Measurements from ENCODE around the gene PCSK9.

PCSK9 gene

GRCh38 chr1:55044617-55045397 lies 5.5 kb downstream of the PCSK9 start:
- no peak for DNase-seq

DNA sequence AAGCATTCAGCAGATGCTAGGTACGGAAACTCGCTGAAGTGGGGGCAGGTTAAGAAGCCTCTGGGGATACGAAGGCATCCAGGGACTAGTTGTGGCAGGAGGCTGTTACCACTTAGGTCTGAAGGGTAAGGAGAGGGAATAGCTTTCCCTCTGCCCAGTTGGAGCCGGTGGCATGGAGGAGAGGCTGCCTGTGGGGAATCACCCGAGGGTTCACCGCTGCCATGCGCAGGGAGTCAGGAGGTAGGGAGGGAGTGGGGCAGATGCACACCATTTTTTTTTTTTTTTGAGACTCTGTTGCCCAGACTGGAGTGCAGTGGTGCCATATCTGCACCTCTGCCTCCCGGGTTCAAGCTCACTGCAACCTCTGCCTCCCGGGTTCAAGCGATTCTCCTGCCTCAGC lies 6.1 kb downstream of the PCSK9 start:
- no peak for DNase-seq

GRCh38 chr1:55046871-55047270 lies 7.5 kb downstream of the PCSK9 start:
- DNase-seq: no peak

- no peak for DNase-seq
Measured at GRCh38 chr1:55047611-55048010, 8.3 kb downstream of the PCSK9 start.

DNA sequence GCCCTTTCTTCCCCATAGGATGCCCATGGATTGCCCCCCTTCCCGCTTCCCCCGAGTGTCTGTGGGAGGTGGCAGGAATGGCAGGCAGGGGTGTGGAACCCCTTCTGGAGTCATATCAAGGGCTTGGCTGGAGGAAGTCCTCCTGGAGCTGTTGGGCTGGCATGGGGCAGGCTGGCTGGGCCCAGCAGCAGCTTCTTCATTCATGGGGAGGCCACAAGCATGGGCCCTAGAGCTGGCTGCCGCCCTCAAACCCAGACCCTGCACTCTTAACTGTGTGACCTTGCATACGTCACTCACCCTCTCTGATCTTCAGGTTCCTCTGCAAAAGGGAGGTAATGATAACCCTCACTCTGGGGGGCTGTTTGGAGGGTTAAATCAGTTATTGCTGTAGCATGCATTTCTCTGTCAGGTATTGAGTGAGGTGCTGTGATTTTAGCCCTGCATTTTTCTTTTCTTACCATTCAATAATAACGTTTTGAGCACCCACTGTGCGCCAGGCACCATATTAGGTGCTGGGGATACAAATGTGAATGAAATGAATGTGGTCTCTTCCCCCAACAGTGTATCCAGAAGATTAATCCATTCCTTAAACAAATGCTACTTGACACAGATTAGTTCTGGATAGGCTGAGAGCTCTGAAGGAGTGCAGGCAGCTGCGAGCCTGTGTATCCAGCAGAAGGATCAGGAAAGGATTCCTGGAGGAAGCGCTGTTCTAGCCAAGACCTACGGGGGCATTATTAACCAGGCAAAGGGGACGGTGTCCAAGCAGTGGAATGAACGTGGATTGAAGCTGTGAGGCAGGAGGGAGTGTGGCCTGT lies 9.3 kb downstream of the PCSK9 start:
- no peak for DNase-seq

DNA sequence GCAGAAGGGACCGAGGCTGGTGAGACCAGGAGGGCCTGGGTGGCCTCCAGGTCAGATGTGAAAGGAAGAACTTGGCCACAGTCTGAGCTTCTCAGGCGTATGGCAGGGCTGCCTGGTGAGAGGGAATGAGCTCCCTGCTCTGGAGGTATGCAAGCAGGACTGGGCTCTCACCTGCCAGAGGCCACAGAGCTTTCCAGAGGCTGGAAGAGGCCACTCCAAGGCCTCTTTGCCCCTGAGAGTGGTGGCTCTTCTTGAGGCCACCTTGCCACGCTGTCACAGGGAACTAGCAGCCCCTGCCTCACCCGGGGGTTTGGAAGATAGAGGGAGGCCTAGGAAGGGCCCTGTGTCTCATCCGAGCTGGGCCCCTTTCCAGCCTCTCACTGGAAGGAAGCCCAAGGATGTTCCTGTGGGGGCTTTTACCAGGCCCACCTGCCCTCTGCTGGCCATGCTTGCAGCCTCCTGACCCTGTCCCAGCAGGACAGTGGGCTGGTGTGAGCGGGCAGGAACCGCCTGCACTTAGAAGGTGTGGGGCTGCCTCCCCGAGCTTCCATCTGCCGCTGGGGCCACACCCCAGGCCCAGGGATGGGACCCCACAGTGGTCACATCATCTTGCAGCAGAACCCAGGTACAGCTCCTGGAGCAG lies 10.0 kb downstream of the PCSK9 start:
- DNase-seq: no peak

DNA sequence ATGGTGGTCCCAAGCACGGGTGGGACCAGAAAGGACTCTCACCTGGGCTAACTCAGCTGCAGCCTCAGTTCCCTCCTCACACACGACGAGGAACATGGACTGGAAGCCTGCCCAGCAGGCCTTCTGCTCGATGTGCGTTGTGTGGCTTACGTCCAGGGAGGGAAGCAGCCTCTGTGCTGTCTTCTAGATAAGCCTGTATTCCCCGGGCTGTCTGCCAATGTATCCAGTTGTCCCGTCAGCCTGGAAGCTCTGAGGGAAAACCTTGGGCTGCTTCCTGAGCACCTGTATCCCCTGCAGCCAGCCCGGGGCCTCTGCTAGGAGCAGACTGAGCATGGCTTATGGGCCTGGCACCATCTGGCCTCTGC lies 10.5 kb downstream of the PCSK9 start:
- no peak for DNase-seq

GRCh38 chr1:55050283-55050682 lies 10.9 kb downstream of the PCSK9 start:
- DNase-seq: no peak

- no peak for DNase-seq
Measured at GRCh38 chr1:55051169-55051568, 11.8 kb downstream of the PCSK9 start.

DNA sequence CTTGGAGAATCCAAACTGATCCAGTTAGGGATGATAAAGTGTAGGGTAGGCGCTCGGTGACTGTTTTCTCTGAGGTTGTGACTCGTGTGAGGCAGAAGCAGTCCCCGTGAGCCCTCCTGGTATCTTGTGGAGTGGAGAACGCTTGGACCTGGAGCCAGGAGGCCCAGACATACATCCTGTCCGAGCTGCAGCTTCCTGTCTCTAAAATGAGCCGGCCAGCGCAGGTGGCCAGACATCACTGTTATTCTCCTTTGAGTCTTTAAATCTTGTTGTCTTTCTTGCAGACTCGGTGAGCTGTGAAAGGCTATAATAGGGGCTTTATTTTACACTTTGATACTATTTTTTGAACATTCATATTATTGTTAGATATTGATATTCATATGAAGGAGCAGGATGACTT lies 12.3 kb downstream of the PCSK9 start:
- no peak for DNase-seq

DNA sequence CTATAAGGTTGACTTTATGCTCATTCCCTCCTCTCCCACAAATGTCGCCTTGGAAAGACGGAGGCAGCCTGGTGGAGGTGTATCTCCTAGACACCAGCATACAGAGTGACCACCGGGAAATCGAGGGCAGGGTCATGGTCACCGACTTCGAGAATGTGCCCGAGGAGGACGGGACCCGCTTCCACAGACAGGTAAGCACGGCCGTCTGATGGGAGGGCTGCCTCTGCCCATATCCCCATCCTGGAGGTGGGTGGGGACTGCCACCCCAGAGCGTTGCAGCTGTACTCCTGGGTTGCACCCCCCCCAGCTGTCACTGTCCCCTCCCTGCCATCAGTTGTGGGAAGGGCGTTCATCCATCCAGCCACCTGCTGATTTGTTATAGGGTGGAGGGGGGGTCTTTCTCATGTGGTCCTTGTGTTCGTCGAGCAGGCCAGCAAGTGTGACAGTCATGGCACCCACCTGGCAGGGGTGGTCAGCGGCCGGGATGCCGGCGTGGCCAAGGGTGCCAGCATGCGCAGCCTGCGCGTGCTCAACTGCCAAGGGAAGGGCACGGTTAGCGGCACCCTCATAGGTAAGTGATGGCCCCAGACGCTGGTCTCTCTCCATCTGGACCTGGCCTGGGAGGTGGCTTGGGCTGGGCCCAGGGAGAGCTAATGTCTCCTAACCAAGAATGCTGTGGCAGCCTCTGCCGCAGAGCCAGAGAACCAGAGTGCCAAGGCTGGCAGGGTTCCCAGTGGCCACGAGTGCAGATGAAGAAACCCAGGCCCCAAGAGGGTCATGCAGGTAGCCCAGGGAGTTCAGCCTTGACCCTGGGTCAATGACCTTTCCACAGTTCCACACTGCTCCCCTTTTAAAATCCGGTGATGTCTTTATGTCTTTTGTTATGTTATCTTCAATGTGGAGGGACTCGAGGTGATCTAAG lies 13.1 kb downstream of the PCSK9 start:
- no peak for DNase-seq

GRCh38 chr1:55053265-55053954 lies 14.1 kb downstream of the PCSK9 start:
- no peak for DNase-seq

DNA sequence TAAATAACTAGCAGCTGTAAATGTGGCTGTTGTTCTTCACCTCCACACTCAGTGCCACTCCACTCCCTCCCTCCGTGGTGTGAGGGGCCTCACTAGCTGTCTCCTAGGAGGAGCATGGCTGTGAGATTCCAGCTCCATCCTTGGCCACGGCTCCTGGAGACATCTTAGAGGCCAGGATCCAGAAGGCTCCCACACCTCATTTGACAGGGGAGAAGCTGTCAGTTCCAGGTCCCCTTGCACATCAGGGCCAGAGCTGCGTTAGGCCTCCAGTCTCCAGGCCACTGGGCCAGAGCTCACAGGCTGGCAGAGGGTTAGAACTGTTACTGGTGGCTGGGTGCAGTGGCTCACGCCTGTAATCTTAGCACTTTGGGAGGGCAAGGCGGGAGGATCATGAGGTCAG lies 15.0 kb downstream of the PCSK9 start:
- no peak for DNase-seq

DNA sequence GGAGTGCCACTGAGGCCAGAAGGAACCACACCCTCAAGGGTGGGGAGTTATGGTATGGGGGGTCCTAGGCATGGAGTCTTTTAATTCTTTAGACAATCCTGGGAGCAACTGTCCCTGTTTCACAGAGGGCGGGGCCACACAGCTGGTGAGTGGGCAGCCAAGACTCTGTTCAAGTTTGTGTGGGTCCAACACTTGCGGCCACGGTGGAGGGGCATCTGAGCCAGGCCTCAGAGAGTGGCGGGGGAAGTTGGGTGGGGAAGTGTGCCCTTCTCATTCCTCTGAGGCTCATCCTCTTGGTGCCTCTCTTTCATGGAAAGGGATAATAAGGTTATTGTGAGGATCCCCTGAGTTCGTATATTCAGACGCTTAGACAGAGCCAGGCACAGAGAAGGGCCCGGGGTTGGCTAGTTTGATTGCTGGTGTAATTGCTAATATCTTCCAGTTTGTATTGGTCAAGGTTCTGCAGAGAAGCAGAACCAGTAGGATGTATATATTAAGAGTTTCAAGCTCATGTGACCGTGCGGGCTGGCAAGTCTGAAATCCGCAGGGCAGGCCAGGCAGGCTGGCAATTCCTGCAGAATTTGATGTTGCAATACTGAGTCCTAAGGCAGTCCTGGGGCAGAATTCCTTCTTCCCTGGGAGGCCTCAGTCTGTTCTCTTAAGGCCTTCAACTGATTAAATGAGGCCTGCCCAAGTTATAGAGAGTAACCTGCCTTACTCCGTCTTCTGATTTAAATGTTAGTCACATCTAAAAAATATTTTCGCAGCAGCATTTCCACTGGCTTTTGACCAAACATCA lies 15.9 kb downstream of the PCSK9 start:
- no peak for DNase-seq

GRCh38 chr1:55055951-55056631 lies 16.7 kb downstream of the PCSK9 start:
- no peak for DNase-seq

- no peak for DNase-seq
Measured at GRCh38 chr1:55056632-55056992, 17.3 kb downstream of the PCSK9 start.

DNA sequence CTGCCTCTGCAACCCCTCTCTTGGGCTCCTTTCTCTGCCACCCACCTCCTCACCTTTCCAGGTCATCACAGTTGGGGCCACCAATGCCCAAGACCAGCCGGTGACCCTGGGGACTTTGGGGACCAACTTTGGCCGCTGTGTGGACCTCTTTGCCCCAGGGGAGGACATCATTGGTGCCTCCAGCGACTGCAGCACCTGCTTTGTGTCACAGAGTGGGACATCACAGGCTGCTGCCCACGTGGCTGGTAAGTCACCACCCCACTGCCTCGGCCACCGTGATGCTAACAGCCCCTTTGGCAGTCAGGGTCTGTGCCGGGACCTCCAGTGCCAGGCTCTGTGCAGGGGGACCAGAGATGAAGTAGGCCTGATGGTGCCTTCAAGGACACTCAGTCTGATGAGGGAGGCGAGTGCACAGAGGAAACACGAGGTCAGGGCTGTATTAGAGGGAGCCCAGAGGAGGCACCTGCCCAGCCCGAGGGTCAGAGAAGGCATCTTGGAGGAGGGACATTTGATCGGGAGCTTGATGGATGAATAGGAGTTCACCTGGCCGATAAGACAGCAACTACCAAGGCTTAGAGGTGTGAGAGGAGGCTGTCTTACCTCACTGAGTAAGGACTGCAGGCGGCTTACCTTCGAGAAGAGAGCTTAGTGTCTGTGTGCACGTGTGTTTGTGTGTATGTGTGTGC lies 18.1 kb downstream of the PCSK9 start:
- no peak for DNase-seq

DNA sequence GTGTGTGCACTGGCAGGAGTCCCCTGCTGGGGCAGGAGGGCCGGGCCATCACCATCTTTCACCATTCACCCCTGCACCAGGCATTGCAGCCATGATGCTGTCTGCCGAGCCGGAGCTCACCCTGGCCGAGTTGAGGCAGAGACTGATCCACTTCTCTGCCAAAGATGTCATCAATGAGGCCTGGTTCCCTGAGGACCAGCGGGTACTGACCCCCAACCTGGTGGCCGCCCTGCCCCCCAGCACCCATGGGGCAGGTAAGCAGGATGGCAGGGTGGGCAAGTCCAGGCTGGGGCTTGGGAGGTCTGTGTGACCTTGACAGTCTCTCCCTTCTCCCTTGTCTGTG lies 18.6 kb downstream of the PCSK9 start:
- no peak for DNase-seq

GRCh38 chr1:55059302-55060132 lies 20.2 kb downstream of the PCSK9 start:
- DNase-seq: no peak

Measured in activated CD4-positive, alpha-beta T cell treated with anti-CD3 and anti-CD28 coated beads, Interleukin-2, amount 50 U/mL, for 1 hour (primary cell).